Epithelial cell of alveolus of lung (primary cell): ENCODE data around the gene RAB11FIP2. TPM values are rescaled to one million over a fixed set of nuclear protein-coding genes. Genes with fewer than 3 reads are reported as not detected.

Source experiments
- total RNA-seq: library from RNA; depleted of rRNA; stranded (reverse); fragments of >200 nt; gene quantifications from 2 replicates; pipeline ENCODE4 v1.2.1, GENCODE V29; 2015

The RAB11FIP2 gene
- 9.2 and 14.3 TPM in 2 replicates for total RNA-seq

GRCh38 chr10:118046395-118047156 lies at the start of gene RAB11FIP2:
RAB11FIP2 (minus strand) TSS chr10:118046941; CDS start chr10:118046163, 778 bp downstream.

